Smooth muscle cell (in vitro differentiated cells): ENCODE results near the gene MPO. TPM values are rescaled to one million over a fixed set of nuclear protein-coding genes. Genes with fewer than 3 reads are reported as not detected.

ENCODE experiments used
- DNase-seq: peaks from one replicate; lab custom pipeline; 2025; ENCODE audit not compliant: unreplicated experiment; lab: John Stamatoyannopoulos, UW
- H2AFZ ChIP-seq: fragments of 200-600 bp; sonication (generic); 2 replicates; pipeline ENCODE4 v1.6.0; 2016; ENCODE audit warnings: antibody characterized with exemption, low read depth, mild to moderate bottlenecking
- H3F3A ChIP-seq: fragments of 200-600 bp; sonication (generic); 2 replicates; pipeline ENCODE4 v1.6.0; 2017; ENCODE audit warnings: antibody characterized with exemption, low read depth
- H3K27ac ChIP-seq: fragments of 200-600 bp; sonication (generic); 2 replicates; pipeline ENCODE4 v1.5.1; 2016; ENCODE audit warnings: low read depth, mild to moderate bottlenecking
- H3K27me3 ChIP-seq: fragments of 200-600 bp; sonication (generic); 2 replicates; pipeline ENCODE4 v1.6.1; 2016; ENCODE audit warnings: low read depth, mild to moderate bottlenecking
- H3K36me3 ChIP-seq: fragments of 200-600 bp; sonication (generic); 2 replicates; pipeline ENCODE4 v1.5.1; 2016; ENCODE audit warnings: low read depth
- H3K4me1 ChIP-seq: fragments of 200-600 bp; sonication (generic); 2 replicates; pipeline ENCODE4 v1.5.1; 2016; ENCODE audit warnings: low read depth
- H3K4me2 ChIP-seq: fragments of 200-600 bp; sonication (generic); 2 replicates; pipeline ENCODE4 v1.6.0; 2016; ENCODE audit warnings: mild to moderate bottlenecking
- H3K4me3 ChIP-seq: fragments of 200-600 bp; sonication (generic); 2 replicates; pipeline ENCODE4 v1.5.1; 2016; ENCODE audit warnings: mild to moderate bottlenecking
- H3K79me2 ChIP-seq: fragments of 200-600 bp; sonication (generic); 2 replicates; pipeline ENCODE4 v1.6.0; 2016; ENCODE audit warnings: low read depth, mild to moderate bottlenecking
- H3K9ac ChIP-seq: fragments of 200-600 bp; sonication (generic); 2 replicates; pipeline ENCODE4 v1.6.0; 2016; ENCODE audit warnings: low read depth
- H3K9me3 ChIP-seq: fragments of 200-600 bp; sonication (generic); replicated peaks from 2 replicates; pipeline ENCODE4 v1.5.1; 2016; ENCODE audit warnings: low read depth
- H4K20me1 ChIP-seq: fragments of 200-600 bp; sonication (generic); 2 replicates; pipeline ENCODE4 v1.6.0; 2016; ENCODE audit warnings: low read depth
- CTCF ChIP-seq: fragments of 200-600 bp; sonication (generic); IDR thresholded peaks from 2 replicates; pipeline ENCODE4 v1.5.1; 2017; ENCODE audit warnings: borderline replicate concordance, mild to moderate bottlenecking, antibody characterized with exemption; ENCODE audit not compliant: insufficient read depth, poor library complexity, severe bottlenecking
- WGBS: methylation state at CpG from one replicate; pipeline ENCODE4 v1.1.7; 2016; ENCODE audit warnings: low lambda C conversion rate; 5-methylcytosine and 5-hydroxymethylcytosine counted together
- polyA plus RNA-seq: library from polyadenylated mRNA; unstranded; fragments of >200 nt; fragmentation: Nextera tagmentation; extraction: Ambion mirVana; gene quantifications from 2 replicates; pipeline ENCODE4 v1.2.1, GENCODE V29; 2016
- total RNA-seq: library from RNA; depleted of rRNA; stranded (reverse); fragments of >200 nt; gene quantifications from 2 replicates; pipeline ENCODE4 v1.2.3, GENCODE V29; 2014

Gene MPO
- total and polyA plus RNA-seq, 2 experiments from 2014 or later, result 0.09 TPM; not detected in 1

DNA sequence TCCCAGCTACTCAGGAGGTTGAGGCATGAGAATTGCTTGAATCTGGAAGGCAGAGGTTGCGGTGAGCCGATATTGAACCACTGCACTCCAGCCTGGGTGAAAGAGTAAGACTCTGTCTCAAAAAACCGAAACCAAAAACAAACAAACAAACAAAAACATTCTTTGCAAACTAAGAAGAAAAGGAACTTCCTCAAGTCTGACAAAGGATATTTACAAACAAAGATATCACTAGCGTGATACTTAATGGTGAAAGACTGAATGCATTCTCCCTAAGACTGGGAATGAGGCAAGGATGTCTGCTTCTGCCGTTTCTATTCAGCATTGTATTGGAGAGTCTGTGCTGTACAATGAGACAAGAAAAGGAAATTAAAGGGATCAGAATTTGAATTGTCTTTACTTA lies 10.5 kb upstream of the MPO start:
- Histone ChIP-seq H3K4me3 (no peak overlapping the region), H3K27ac (no peak overlapping the region), H4K20me1 (no peaks in the 10 kb centered on the region), H3K9ac (no peak overlapping the region), H3K79me2 (no peaks in the 10 kb centered on the region), H3K9me3 (no peaks in the 10 kb centered on the region), H3K27me3 (peaks cover 7% of the 10 kb centered on the region), H3K36me3 (no peaks in the 10 kb centered on the region), H2AFZ (no peak overlapping the region), H3F3A (no peaks in the 10 kb centered on the region), H3K4me2 (no peak overlapping the region), H3K4me1 (no peaks in the 10 kb centered on the region)
- 94% methylated on average over 5 of the region's 5 CpGs for WGBS
- no peak for DNase-seq
- no peak for TF ChIP-seq CTCF

- DNase-seq, result no peak
- Histone ChIP-seq H3K4me3 (no peak overlapping the region), H3F3A (no peaks in the 10 kb centered on the region), H3K79me2 (no peaks in the 10 kb centered on the region), H4K20me1 (no peaks in the 10 kb centered on the region), H3K27ac (no peak overlapping the region), H3K4me1 (peaks cover under 1% of the 10 kb centered on the region), H3K36me3 (no peaks in the 10 kb centered on the region), H3K27me3 (peaks cover 7% of the 10 kb centered on the region), H2AFZ (no peak overlapping the region), H3K9ac (no peak overlapping the region), H3K4me2 (no peak overlapping the region), H3K9me3 (no peaks in the 10 kb centered on the region)
- no peak for TF ChIP-seq CTCF
- WGBS, result 80% methylated on average over 2 of the region's 2 CpGs
These were observed 9.1 kb upstream of the MPO start for GRCh38 chr17:58289869-58290268.

- no peaks in the 10 kb centered on the region for H4K20me1 ChIP-seq
- no peaks in the 10 kb centered on the region for H3K79me2 ChIP-seq
- H3K9ac ChIP-seq, result no peak overlapping the region
- H2AFZ ChIP-seq, result peak overlapping the region; percentile 81
- WGBS, result 94% methylated on average over 3 of the region's 3 CpGs
- H3K36me3 ChIP-seq, result no peaks in the 10 kb centered on the region
- DNase-seq, result no peak
- H3K4me3 ChIP-seq, result no peak overlapping the region
- H3K9me3 ChIP-seq, result no peaks in the 10 kb centered on the region
- no peak overlapping the region for H3K27ac ChIP-seq
- no peaks in the 10 kb centered on the region for H3F3A ChIP-seq
- no peak for TF ChIP-seq CTCF
- peaks cover 3% of the 10 kb centered on the region for H3K4me1 ChIP-seq
- no peaks in the 10 kb centered on the region for H3K27me3 ChIP-seq
- H3K4me2 ChIP-seq, result no peak overlapping the region
These were observed 4.7 kb upstream of the MPO start for GRCh38 chr17:58285422-58285810.

- 58% methylated on average over 6 of the region's 6 CpGs for WGBS
- H3K9me3 ChIP-seq, result no peaks in the 10 kb centered on the region
- H3K4me3 ChIP-seq, result no peak overlapping the region
- H3K27ac ChIP-seq, result no peak overlapping the region
- H3F3A ChIP-seq, result no peaks in the 10 kb centered on the region
- no peaks in the 10 kb centered on the region for H3K27me3 ChIP-seq
- no peak overlapping the region for H3K9ac ChIP-seq
- H4K20me1 ChIP-seq, result no peaks in the 10 kb centered on the region
- peak overlapping the region; percentile 28 for H3K4me2 ChIP-seq
- no peak for TF ChIP-seq CTCF
- H2AFZ ChIP-seq, result peak overlapping the region; percentile 81
- DNase-seq, result no peak
- no peaks in the 10 kb centered on the region for H3K79me2 ChIP-seq
- H3K36me3 ChIP-seq, result no peaks in the 10 kb centered on the region
- peaks cover 3% of the 10 kb centered on the region for H3K4me1 ChIP-seq
These were observed 4.1 kb upstream of the MPO start for GRCh38 chr17:58284613-58285421.
